HG02970 (cell line): Measurements from ENCODE around the gene NCKAP5.

Experiments
- ATAC-seq: cut with Tn5 transposase; IDR thresholded peaks from one replicate; pipeline ENCODE4 v1.9.1; 2021; ENCODE audit warnings: mild to moderate bottlenecking, moderate library complexity, moderate number of reproducible peaks; ENCODE audit not compliant: unreplicated experiment, low FRiP score

The NCKAP5 gene

GRCh38 chr2:133072837-133073694 lies 495.2 kb downstream of the NCKAP5 start:
- ATAC-seq = no peak

- no peak for ATAC-seq
Measured at GRCh38 chr2:133063775-133064174, 504.5 kb downstream of the NCKAP5 start.

GRCh38 chr2:133062931-133063665 lies 505.2 kb downstream of the NCKAP5 start:
- ATAC-seq = no peak

GRCh38 chr2:133061874-133062593 lies 506.2 kb downstream of the NCKAP5 start:
- ATAC-seq = no peak

GRCh38 chr2:133054297-133054696 lies 514.0 kb downstream of the NCKAP5 start:
- no peak for ATAC-seq

GRCh38 chr2:133053541-133053940 lies 514.7 kb downstream of the NCKAP5 start:
- no peak for ATAC-seq

- no peak for ATAC-seq
Measured at GRCh38 chr2:133045787-133046186, 522.5 kb downstream of the NCKAP5 start.

- ATAC-seq = no peak
Measured at GRCh38 chr2:133044556-133044955, 523.7 kb downstream of the NCKAP5 start.

- no peak for ATAC-seq
Measured at GRCh38 chr2:133040170-133040569, 528.1 kb downstream of the NCKAP5 start.

- no peak for ATAC-seq
Measured at GRCh38 chr2:133039531-133039930, 528.7 kb downstream of the NCKAP5 start.

- no peak for ATAC-seq
Measured at GRCh38 chr2:133026536-133027177, 541.6 kb downstream of the NCKAP5 start.

- no peak for ATAC-seq
Measured at GRCh38 chr2:133025004-133025403, 543.3 kb downstream of the NCKAP5 start.

GRCh38 chr2:133012847-133013734 lies 555.2 kb downstream of the NCKAP5 start:
- ATAC-seq = no peak

GRCh38 chr2:133004623-133005022 lies 563.6 kb downstream of the NCKAP5 start:
- ATAC-seq = no peak

- ATAC-seq = no peak
Measured at GRCh38 chr2:132999421-132999820, 568.8 kb downstream of the NCKAP5 start.

GRCh38 chr2:132998221-132998620 lies 570.0 kb downstream of the NCKAP5 start:
- no peak for ATAC-seq

- ATAC-seq = no peak
Measured at GRCh38 chr2:132991471-132992045, 576.7 kb downstream of the NCKAP5 start.

- no peak for ATAC-seq
Measured at GRCh38 chr2:132984731-132985130, 583.5 kb downstream of the NCKAP5 start.

- no peak for ATAC-seq
Measured at GRCh38 chr2:132980304-132980703, 588.0 kb downstream of the NCKAP5 start.
